Kidney epithelial cell (primary cell): ENCODE results near the gene PSD4. TPM values are rescaled to one million over a fixed set of nuclear protein-coding genes. Genes with fewer than 3 reads are reported as not detected.
A peak's percentile ranks its signal among the peaks of the same experiment; 100 is the strongest.

Source experiments
- DNase-seq: peaks from one replicate; pipeline ENCODE4 v3.0.0-alpha.2; 2010; ENCODE audit warnings: low read depth
- H3K27me3 ChIP-seq: 2 replicates; pipeline ENCODE4 v1.6.0; 2011; ENCODE audit warnings: low read length; ENCODE audit not compliant: control insufficient read depth, insufficient read depth
- H3K36me3 ChIP-seq: 2 replicates; pipeline ENCODE4 v1.5.1; 2011; ENCODE audit warnings: low read length; ENCODE audit not compliant: control insufficient read depth, insufficient read depth
- H3K4me3 ChIP-seq: 2 replicates; pipeline ENCODE4 v1.5.1; 2011; ENCODE audit warnings: low read depth, mild to moderate bottlenecking, control low read depth, low read length
- CTCF ChIP-seq: IDR thresholded peaks from 2 replicates; pipeline ENCODE4 v1.5.1; 2011; ENCODE audit warnings: mild to moderate bottlenecking, moderate library complexity, low read length, control low read depth, inconsistent platforms; ENCODE audit not compliant: insufficient read depth, poor library complexity, severe bottlenecking
- total RNA-seq: library from RNA; depleted of rRNA; stranded (reverse); fragments of >200 nt; gene quantifications from 2 replicates; pipeline ENCODE4 v1.2.3, GENCODE V29; 2015

PSD4 gene
- total RNA-seq, 1 donor from 2014 or later: 13.9 TPM

GRCh38 chr2:113215056-113215455 lies 41.3 kb downstream of the PSD4 start:
- DNase-seq: no peak
- Histone ChIP-seq H3K36me3 (peaks cover 1% of the 10 kb centered on the region), H3K4me3 (no peak overlapping the region), H3K27me3 (no peaks in the 10 kb centered on the region)
- no peak for TF ChIP-seq CTCF

- H3K4me3 ChIP-seq: no peak overlapping the region
- H3K27me3 ChIP-seq: no peaks in the 10 kb centered on the region
- TF ChIP-seq CTCF: no peak
- no peak for DNase-seq
- H3K36me3 ChIP-seq: peaks cover 3% of the 10 kb centered on the region
Measured at GRCh38 chr2:113216321-113216720, 42.5 kb downstream of the PSD4 start.

- Histone ChIP-seq H3K27me3 (no peaks in the 10 kb centered on the region), H3K36me3 (peaks cover 3% of the 10 kb centered on the region), H3K4me3 (no peak overlapping the region)
- no peak for DNase-seq
- no peak for TF ChIP-seq CTCF
Measured at GRCh38 chr2:113216891-113217454, 43.2 kb downstream of the PSD4 start.

- TF ChIP-seq CTCF: no peak
- DNase-seq: no peak
- Histone ChIP-seq H3K27me3 (no peaks in the 10 kb centered on the region), H3K4me3 (no peak overlapping the region), H3K36me3 (peaks cover 6% of the 10 kb centered on the region)
Measured at GRCh38 chr2:113217455-113218282, 43.9 kb downstream of the PSD4 start.

- no peak for TF ChIP-seq CTCF
- DNase-seq: peak; percentile 87
- Histone ChIP-seq H3K36me3 (peaks cover 6% of the 10 kb centered on the region), H3K4me3 (no peak overlapping the region), H3K27me3 (no peaks in the 10 kb centered on the region)
Measured at GRCh38 chr2:113218283-113219091, 44.7 kb downstream of the PSD4 start.
